Measurements from ENCODE around the gene FBRSL1.

The FBRSL1 gene

GRCh38 chr12:132558861-132559623 lies 69.1 kb downstream of the FBRSL1 start:
- no peak for DNase-seq (ENCODE audit: low read depth)

DNA sequence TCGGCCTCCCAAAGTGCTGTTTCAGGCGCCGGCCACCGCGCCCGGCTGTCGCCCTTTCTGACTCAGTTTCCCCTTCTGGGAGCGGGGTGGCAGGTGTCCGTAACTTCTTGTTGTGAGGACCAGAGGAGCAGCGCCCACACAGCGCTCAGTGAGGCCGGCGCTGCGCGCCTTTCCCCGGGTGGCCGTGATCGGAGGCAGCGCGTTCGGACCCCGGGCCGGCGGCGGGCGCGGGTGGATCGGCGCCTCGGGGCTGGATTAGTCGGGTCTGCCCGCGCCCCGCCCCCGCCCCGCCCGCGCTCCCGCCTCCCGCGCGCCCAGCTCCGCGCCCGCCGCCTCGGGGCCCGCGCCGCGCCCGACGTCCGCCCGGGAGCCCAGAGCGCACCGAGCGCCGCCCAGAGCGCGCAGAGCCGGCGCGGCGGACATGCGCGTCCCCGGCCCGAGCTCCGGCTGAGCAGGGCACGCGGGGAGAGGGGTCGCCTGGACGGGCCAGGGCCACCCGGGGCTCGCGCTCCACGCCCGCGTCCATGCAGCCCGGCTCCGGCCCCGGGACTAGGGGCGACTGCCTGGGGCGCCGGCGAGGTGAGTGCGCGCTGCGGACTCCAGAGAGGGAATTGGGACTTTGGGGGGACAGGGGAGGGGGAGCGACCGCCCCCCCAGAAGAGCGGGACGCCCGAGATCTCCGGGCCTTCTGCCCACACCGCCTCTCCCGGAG lies 69.9 kb downstream of the FBRSL1 start:
- DNase-seq (ENCODE audit: low read depth), result no peak

DNA sequence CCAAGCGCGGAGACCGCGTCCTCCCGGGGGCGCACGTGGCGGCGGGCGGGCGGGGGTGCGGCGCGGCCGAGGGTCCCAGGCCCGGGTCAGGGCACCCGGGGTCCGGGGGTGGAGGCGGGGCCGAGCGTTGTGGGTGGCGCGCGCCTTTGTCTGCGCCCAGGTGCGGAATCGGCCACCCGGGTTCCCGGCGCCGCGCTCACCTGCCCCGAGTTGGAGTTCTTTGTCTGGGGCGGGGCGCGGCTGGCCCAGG lies 70.3 kb downstream of the FBRSL1 start:
- no peak for DNase-seq (ENCODE audit: low read depth)

- peak; percentile 45 for DNase-seq (ENCODE audit: low read depth)
Measured at GRCh38 chr12:132560614-132561426, 70.9 kb downstream of the FBRSL1 start.

Measured in stimulated activated CD8-positive, alpha-beta memory T cell treated with anti-CD3 and anti-CD28 coated beads, Interleukin-12 subunit alpha, Interleukin-12 subunit beta, amount 100 ng/mL, for 4 hours (primary cell).